NCI-H2107 (cell line): Measurements from ENCODE around the gene NPFFR1.

Experiments used
- DNase-seq: peaks from one replicate; lab custom pipeline; 2025; lab: John Stamatoyannopoulos, UW

The NPFFR1 gene, protein sequence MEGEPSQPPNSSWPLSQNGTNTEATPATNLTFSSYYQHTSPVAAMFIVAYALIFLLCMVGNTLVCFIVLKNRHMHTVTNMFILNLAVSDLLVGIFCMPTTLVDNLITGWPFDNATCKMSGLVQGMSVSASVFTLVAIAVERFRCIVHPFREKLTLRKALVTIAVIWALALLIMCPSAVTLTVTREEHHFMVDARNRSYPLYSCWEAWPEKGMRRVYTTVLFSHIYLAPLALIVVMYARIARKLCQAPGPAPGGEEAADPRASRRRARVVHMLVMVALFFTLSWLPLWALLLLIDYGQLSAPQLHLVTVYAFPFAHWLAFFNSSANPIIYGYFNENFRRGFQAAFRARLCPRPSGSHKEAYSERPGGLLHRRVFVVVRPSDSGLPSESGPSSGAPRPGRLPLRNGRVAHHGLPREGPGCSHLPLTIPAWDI

GRCh38 chr10:70283445-70284399 lies at the start of gene NPFFR1:
Gene NPFFR1 (minus strand): TSS chr10:70284004. CDS start chr10:70283676, 328 bp downstream.
- no peak for DNase-seq

GRCh38 chr10:70333268-70333667 lies 49.5 kb upstream of the NPFFR1 start:
- DNase-seq = no peak

- DNase-seq = no peak
Measured at GRCh38 chr10:70331486-70332268, 47.9 kb upstream of the NPFFR1 start.

- no peak for DNase-seq
Measured at GRCh38 chr10:70331160-70331485, 47.3 kb upstream of the NPFFR1 start.

DNA sequence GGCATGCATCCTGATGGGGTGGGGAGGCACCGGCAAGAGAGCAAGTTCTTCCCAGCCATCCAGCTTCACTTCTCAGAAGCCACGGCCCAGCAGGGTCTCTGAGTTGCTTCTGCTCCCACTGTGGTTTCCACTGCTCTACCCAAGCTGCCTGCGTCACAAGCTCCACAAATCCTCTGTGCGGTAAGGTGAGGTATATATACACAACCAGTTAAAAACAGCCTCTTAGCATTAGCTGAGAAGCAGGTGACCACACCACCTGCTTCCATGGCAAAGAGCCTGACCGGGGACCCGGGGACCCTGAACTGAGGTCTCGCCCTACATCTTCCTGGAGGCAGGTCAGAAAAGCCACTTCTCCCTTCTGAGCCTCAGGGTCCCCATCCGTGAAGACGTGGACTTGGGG lies 46.9 kb upstream of the NPFFR1 start:
- DNase-seq = no peak

GRCh38 chr10:70328967-70329366 lies 45.2 kb upstream of the NPFFR1 start:
- no peak for DNase-seq

DNA sequence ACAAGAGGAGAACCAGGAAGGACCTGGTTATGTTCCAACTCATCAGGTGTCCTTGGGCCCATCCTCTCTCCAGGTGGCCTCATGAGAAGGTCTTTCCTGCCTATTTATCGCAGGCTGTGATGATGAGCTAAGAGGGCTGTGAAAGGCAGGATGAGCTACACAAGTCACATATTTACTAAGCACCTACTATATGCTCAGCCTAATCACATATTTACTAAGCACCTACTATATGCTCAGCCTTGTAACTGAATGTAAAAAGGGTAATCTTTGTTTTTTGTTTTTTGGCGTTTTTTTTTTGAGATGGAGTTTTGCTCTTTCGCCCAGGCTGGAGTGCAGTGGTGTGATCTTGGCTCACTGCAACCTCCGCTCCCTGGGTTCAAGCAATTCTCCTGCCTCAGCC lies 44.2 kb upstream of the NPFFR1 start:
- no peak for DNase-seq

DNA sequence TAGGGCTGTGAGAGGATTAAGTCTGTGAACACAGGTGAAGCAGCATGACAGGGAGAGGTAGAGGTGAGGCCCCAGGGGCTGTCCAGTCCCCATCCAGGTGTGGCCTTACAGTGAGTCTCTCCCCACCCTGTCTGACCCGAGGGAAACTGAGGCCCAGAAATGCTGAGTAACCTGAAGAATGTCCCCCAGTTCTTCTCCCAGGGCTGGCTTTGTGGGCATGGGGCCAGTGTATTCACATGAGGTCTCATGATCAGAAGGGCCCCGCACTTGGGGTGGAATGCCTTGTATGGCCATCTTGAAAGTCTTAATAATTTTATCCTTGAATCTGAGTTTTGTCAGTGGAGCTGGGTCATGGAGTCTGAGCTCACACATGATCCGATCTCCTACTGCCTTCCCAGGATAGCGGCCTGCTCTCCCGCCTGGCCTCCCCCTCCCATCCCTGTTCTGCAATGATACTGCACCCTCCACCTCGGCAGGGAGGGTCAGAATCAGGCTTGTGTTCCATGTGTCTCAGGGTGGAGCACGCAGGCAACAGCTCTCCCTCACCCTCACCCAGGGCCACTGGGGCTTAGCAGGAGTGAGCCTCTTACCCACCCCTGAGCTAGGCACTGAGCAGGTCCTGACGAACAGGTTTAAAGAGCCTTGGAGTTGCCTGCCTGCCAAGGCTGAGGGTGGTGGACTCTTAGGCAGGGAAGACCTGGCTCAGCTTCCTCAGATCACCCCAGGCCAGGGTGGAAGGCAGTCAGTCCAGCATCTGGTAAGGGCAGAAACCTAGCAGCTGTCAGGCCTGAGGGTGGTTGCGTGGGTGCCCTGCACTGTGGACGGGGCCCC lies 41.4 kb upstream of the NPFFR1 start:
- DNase-seq = no peak

GRCh38 chr10:70324339-70324861 lies 40.6 kb upstream of the NPFFR1 start:
- no peak for DNase-seq

DNA sequence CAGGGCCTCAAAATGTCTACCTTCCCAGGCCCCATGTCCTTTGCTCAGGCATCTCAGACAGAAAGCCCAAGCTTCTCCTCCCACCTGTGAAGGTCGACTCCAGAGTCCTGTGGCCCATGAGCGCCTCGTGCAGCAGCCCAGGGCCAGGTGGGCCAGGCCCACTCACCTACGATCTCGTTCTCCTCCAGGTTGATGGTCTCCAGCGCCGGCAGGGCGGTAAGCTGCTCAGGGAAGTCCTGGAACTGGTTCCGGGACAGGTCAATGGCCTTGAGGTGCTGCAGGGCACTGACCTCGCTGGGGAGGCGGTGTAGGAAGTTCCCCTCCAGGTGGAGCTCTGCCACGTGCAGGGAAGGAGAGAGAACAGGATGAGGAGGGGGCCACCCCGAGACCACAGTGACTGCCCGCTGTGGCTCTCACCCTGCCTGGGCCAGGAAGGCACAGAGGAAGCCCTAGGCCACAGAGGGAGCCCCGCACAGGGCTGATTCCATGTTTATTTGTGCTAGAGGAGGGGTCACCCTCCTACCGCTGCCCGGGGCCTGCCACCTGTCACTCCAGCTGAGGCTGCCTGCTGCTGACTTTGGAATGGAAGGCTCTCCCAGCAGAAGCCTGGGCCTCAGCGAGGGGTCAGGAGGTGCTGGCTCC lies 40.0 kb upstream of the NPFFR1 start:
- DNase-seq = no peak

DNA sequence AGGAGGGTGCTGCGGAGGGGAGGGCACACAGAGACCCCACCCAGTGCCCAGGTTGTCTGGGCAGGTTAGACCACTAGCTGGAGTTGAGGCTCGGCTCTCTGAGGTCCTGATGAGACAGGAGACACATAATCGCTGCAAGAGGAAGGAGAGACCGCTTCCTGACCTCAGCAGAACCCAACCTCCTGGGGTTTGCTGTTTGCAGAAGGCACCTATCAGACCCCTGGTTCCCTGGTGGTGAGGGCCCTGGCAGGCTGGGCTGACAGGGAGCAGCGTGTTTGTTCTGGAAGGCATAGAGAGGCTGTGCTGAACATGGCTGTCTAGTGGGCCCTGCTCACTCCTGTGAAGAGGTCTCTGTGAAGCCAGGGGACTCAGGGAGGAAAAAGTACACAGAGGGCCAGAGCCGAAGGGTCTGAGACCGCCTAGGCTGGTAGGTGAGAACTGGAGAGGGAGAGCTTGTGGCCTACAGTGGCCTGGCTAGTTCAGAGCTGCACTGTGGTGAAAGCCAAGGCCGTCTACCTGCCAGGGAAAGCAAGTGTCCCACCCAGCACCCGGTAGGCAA lies 39.4 kb upstream of the NPFFR1 start:
- DNase-seq = no peak

DNA sequence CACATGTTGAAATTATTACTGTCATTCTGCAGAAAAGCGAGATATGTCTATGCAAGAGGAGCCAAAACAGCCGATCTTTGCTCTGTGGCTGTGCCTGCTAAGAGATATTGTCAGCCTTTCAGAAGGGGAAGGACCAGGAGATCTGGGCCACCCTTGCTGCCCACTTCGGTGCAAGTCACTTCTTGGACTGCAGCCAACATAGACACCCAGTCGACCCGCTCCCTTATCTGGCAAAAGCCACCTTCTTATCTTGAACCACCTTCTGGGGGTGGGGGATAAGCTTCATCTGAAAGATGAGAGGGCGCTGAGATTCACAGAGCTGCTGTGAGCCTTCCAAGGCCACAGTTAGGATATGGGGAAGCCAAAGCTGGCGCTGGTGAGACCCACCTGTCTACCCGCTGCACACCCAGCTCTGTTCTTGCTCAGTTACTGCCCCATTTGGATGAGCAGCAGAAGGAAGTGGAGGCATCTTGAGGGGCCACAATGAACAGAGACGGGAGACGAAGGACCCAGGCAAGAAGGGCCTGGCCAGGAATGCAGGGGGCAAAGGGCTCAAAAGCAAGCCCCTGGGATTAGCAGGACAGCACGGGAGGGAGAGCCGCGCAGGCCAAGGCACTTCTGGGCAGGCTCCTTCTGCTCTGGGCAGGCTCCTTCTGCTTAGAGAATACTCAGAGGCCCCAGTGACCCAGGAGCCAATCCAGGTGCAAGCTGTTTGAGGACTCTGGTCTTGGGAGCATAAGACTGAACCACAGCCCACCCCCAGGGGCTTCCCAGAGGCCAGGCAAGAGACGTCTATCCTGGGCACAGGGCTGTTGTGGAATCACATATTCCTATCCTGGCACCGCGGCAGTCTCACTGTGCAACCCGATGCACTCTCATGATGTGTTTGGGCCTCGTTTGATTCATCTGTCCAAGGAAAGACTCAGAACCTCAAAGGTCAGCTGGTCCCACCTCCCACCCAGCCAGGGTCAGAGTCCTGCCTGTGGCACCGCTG lies 38.4 kb upstream of the NPFFR1 start:
- no peak for DNase-seq

GRCh38 chr10:70321233-70321632 lies 37.4 kb upstream of the NPFFR1 start:
- DNase-seq = no peak

DNA sequence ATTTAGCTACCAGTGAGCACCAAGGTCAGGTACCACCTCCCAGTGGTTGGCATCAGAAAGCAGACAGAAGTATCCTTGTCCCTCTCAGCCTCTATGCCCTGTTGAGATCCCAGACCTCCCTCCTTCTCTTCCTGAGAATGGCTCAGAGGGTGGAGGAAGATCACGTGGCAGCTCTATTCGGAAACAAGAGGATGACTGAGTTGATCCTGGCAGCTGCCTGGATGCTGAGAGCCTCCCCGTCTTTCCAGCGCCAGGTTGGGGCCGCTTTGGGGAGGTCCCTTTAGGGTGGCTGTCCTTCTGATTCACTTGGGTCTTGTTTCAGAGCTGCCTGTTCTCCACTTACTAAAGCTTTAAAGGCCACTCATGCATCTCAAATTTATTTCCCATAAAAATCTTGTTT lies 36.9 kb upstream of the NPFFR1 start:
- DNase-seq = peak; percentile 5

GRCh38 chr10:70319824-70320223 lies 36.0 kb upstream of the NPFFR1 start:
- DNase-seq = no peak

DNA sequence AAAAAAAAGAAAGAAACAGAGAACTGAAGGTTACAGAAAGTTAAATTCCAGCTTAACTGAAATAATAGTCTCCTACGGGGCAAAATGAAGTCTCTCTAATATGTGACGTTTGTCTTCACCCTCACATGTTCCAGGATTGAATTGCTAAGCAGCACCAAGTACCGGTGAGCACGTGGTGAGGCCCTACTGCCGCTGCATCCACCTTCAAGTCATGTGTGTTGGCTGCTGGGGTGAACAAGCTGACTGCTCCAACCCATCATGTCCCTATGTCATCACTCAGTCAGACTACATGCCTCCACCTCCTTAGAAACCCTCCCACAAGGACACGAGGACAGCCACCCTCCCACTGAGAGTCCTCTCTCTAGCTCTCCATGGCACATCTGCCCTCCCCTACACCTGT lies 35.4 kb upstream of the NPFFR1 start:
- DNase-seq = no peak

DNA sequence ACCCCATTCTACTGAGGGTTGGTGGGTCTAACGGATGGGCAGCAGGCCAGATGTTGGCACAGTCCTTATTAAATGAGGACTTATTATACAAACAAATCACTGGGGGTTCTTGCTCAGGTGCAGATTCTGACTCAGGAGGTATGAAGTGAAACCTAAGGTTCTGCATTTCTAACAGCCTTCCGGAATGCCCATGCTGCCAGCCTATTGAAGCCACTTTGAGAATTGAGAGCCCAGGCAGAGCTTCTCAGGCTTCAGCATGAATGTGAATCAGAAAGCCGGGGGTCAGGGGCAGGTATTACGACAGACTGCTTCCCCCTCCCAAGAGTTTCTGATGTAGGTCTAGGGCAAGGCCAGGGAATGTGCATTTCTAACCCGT lies 34.1 kb upstream of the NPFFR1 start:
- DNase-seq = no peak

DNA sequence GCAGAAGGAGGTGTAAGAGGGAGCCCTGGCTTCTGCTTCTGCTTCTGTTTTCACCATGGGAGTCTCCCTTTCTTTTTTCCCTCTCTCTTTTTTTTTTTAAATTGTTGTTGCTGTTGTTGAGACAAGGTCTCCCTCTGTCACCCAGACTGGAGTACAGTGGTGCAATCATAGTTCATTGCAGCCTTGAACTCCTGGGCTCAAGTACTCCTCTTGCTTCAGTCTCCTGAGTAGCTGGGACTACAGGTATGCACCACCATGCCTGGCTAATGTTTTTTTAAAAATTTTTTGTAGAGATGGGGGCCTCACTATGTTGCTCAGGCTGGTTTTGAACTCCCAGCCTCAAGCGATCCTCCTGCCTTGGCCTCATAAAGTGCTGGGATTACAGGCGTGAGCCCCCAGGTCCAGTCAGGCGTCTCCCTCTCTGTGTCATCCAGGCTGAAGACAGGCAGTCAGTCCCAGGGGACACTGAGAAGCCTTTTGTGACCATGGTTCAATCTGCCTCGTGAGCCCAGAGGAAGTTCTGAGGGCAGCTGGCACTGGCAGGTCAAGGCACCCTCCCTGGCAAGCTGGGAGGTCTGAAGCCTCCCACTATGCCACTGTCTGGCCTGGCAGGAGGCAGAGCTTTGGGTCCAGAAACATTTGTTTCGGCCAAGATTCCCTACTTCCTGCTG lies 33.6 kb upstream of the NPFFR1 start:
- no peak for DNase-seq

DNA sequence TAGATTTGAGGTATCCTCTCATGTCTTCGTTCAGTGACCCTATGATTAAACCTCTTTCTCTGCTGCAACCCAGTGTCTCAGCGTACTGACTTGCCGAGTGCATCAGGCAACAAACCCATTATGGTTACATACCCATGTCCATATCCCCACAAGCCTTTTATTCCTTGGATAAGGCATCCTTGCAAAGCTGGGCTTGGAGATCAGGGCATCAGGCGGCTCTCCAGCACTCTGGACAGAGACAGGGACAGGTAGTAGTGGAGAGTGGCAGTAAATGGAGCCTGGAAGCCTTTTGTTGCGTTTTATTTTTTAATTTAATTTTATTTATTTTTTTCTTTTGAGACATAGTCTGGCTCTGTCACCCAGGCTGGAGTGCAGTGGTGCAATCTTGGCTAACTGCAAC lies 32.0 kb upstream of the NPFFR1 start:
- no peak for DNase-seq
